GM12878 (cell line): ENCODE results near the gene GRM7.

ENCODE experiments used
- EGR1 ChIP-seq, 2 experiments: IDR thresholded peaks; 1 replicate in 1 of 2; 2 replicates in 1 of 2; pipeline ENCODE4 v1.6.1; 2011 to 2012; ENCODE audit warnings: low read depth in 2 of 2, low read length in 2 of 2, borderline replicate concordance in 1 of 2, mild to moderate bottlenecking in 1 of 2, moderate library complexity in 1 of 2
- POLR2A ChIP-seq: IDR thresholded peaks from 2 replicates; pipeline ENCODE4 v1.6.1; 2011; ENCODE audit warnings: low read depth, mild to moderate bottlenecking, low read length
- SMAD5 ChIP-seq: IDR thresholded peaks from 2 replicates; pipeline ENCODE4 v1.6.1; 2016; ENCODE audit warnings: antibody characterized with exemption, low read depth

- no peak for TF ChIP-seq SMAD5
- no peak for TF ChIP-seq POLR2A
- TF ChIP-seq EGR1 (IDR thresholded peaks at IDR 0.05; ENCODE audit: borderline replicate concordance in 1 of 2, low read depth in 2 of 2, low read length in 2 of 2): no peak
Observed at GRCh38 chr3:7328339-7328738, 467.4 kb downstream of the GRM7 start.
